ENCODE results near the gene ATP2B2.

Gene ATP2B2

DNA sequence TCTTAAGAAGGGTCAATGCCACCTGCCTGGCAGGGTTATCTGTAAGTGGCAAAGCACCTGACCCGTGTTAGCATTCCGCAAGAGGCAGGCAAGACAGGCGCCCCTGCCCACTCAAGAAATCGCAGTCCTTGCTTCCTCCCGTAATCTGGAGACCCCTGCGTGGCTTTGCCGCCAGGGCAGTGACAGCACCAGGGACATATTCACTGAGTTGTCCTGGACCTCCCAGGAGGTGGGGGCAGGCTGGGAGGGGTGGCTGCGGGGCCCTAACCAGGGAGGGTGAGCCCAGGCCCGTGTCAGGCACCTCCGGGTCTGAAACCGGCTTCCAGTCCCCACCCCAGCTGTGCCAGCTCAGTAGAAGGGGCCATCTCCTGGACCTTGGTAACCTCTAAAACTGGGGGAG lies 168.6 kb downstream of the ATP2B2 start:
- in situ Hi-C loops (cut with HindIII; ENCODE audit: low sequenced_read_pairs), result no loop called here

DNA sequence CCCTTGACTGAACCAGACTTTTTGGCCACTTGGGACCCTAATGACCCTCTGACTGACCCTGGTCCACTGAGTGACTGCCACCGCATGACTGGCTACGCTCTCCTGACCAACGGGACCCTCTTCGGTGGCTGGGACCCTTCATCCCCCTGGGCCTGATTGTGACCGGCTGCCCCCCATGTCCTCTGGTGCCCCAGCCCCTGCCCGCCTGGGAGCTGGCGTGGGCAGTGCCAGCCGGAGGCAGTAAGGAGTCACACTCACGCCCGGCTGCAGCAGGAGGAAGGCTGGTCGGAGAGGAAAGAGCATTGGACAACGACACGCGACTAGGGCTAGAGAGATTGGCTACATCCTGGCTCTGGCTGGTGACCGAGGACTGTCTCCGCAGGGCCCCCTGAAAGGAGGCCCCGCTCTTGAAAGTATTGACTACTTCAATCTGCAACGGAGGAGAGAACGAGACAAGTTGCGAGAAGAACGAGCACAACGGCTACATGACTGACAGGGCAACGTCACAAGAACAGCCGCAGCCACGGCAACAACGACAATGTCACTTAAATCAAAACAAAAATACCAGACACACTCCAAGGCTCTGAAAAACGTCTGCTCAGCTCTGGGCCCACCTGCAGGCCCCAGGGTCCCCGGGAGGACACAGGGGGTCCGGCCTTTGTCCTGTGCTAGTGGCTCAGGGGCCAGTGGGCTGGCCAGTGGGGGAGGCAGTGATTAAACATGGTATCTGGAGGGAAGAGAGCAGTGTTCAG lies 169.3 kb downstream of the ATP2B2 start:
- in situ Hi-C loops (cut with HindIII; ENCODE audit: low sequenced_read_pairs), result no loop called here

DNA sequence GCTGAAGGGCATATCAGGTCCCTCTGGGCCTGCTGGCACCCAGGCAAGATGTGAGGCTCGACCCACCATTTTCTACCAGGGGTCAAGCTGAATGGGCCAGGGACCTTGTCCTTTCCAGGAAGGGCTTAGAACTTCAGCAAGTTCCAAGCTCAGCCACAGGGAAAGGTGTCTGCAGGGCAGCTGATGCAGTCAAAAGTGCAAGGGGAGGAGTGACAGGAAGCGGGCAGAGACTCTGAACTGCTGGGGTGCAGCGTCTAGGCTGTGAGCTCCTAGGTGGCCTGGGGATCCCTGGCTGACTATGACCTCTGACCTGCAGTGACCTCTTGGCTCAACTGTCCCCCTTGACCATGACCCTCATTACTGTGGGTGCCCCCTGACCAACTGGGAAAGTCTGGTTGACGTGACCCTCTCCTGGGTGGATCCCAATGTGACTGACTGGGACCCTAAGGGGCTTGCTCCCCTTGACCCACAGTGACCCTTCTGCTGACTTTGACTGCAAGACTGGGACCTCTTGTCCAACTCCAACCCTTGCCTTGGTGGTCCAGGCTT lies 170.1 kb downstream of the ATP2B2 start:
- in situ Hi-C loops (cut with HindIII; ENCODE audit: low sequenced_read_pairs), result no loop called here

DNA sequence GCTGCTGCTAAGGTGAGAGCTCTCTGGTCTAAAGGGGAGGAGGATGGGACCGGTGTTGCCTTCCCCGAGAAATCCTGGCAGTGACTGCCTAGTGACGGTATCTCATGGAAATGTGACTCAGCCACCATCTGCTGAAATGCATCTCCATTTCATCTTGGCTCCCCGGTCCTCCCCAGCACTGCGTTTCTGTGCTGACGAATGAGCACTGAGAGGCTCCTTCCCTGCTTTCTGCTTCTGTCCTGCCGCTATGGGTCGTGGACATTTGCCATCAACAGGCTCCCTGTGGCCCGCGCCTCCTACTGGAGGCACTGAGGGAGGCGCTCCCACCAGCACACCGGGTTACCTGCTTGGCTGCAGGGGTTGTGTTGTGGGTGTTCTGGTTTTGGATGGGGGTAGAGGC lies 170.9 kb downstream of the ATP2B2 start:
- in situ Hi-C loops (cut with HindIII; ENCODE audit: low sequenced_read_pairs), result no loop called here

DNA sequence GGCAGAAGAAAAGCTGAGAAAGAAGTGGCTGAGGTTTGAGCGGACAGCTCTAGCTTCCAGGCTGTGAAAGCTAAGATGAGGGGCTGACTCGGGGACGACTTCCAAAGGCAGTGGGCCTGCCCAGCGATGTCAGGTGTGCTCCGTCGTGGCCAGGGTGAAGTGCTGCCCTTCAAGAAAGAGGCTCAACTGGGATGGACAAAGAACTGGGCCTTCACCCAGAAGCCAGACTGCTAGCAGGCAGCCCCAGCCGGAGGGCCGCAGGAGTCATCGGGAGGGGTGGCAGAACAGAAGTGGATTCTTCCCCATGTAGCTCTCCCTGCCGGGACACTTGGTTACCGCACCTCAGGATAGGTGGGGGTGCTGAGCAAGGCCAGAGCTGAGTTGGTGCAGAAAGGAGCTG lies 171.3 kb downstream of the ATP2B2 start:
- in situ Hi-C loops (cut with HindIII; ENCODE audit: low sequenced_read_pairs), result no loop called here

DNA sequence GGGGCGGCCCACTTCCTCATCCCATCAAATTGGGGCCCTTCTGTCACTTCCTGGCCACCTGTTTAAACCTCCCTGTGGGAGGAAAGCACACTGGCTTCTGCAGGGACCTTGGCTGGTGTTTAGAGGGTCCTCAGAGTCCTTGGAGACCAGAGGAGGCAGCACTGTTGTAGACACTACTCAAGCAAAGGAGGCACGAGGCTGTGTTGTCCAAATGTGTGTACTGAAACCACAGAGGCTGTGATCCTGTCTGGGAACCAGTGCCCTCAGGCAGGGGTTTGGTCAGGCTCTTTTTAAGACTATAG lies 172.1 kb downstream of the ATP2B2 start:
- in situ Hi-C loops (cut with HindIII; ENCODE audit: low sequenced_read_pairs), result no loop called here

DNA sequence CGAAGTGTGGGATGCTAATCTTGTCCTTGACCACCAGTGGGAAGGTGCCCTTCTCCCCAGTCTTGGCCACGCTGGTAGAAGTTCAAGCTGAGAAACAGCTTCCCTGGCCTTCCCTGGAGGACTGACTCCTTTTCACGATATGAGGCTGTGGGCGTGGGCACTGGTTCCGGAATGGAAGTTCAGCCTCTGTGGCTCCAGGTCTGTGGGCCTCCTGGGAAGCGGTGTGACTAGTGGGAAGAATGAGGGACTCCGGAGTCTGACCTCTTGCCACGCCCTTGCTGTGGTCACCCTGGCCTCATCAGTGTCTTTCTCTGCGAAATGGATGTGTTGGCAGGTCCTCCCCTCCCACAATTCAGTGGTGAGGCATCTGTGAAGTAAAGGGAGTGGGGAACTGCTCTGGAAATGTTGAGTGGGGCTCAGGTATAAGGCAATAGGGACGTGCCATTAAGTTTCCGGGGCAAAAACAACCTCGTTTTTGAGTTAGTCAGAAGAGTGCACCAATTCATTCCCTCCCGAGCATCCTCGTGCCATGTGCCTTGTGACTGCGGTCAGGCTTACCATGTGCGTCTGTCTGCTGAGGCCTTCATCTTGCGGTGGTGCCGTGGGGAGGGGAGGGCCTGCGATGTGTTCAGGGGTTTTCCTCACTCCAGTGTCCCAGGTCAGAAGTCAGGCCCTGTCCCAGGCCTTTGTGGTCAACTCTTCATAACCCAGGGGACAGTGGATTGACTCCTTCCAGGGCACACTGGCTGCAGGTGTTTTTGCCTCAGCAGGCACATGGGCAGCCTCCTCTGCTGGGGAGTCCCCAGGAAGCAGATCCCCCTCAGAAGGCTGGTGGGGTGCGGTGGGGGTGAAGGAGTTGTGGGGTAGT lies 172.7 kb downstream of the ATP2B2 start:
- in situ Hi-C loops (cut with HindIII; ENCODE audit: low sequenced_read_pairs), result no loop called here

DNA sequence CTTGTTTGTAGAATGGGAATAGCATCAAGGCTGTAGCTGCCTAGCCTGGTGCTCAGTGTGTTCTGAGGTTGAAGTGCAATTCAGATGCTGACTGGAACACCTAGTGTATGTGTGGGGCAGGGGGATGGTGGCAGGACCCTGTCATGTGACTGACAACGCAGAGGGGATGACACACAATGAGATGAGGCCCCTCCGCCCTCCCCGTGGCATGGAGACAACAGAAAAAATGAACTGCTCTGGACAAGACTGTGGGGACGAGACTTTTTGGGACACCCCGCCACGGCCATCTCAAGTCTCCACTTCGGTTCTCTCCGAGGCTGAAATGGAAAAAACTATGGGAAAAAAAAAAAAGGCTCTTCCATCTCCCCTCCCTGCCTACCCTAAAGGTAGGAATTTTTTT lies 174.1 kb downstream of the ATP2B2 start:
- in situ Hi-C loops (cut with HindIII; ENCODE audit: low sequenced_read_pairs), result no loop called here

DNA sequence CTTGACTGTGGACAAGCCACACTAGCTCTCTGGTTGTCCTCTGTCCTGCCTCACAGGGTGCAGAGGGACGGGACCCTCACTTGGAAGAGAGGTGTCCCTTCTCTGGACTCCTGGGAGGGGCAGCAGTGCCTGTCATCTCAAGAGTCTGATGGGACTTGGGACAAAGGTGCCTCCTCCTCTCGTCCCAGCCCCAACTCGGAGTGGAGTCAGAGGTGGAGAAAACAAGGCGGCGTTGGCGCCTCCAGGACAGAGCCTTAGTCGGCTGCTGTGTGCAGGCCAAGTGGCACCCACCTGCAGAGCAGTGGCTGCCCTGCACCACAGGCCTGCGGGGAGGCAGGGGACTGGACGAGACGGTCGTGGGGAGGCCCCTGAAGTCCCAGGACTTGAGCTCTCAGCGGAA lies 175.1 kb downstream of the ATP2B2 start:
- in situ Hi-C loops (cut with HindIII; ENCODE audit: low sequenced_read_pairs), result no loop called here

DNA sequence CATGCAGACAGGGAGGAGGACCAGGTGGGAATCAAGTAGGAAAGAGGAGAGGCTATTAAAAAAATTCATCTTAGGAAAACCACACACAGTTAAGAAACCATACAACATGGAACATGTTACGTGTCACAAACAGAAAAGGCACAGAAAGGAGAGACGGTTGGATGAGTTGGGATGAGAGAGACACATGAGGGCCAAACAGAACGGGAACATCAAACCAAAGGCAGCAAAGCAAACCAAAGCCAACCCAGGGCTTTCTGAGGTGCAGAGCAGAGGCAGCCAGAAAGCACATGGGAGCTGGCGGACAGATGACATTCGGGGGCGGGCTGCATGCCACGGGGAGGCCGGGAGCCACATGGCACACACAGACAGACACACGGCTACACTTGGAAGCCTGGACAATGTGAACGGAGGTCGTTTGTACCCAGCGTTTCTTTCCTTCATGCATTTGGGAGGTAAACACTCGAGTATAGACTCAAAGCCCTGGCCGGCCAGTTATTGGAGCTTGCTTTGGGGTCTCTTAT lies 175.8 kb downstream of the ATP2B2 start:
- in situ Hi-C loops (cut with HindIII; ENCODE audit: low sequenced_read_pairs), result no loop called here

DNA sequence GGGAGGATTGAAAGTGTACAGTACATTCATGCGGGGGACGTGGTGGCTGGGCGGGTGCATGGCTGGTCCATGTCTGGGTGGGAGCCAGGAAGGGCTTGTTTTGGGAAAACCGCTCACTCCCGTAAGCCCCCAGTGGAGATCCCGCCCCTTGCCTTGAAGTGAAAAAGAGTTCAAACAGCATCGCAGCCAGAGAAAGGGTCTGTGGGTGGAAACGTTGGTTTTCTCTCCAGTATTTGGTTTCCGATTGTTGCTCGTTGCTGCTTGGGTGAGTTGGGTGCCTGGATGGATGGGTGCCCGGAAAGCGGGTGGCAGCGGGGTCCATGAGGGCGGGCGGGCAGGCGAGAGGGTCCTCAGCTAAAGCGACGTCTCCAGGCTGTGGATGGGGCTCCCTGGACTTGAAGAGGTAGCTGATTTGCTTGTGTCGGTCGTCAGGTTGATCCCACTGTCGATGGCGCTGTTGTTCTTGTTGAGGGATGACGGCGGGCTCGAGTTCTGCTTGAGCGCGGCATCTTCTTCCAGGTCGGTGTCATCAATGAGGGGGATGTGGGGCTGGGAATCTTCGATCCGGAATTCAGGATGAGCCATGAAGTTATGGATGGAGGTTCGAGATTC lies 176.8 kb downstream of the ATP2B2 start:
- in situ Hi-C loops (cut with HindIII; ENCODE audit: low sequenced_read_pairs), result no loop called here

DNA sequence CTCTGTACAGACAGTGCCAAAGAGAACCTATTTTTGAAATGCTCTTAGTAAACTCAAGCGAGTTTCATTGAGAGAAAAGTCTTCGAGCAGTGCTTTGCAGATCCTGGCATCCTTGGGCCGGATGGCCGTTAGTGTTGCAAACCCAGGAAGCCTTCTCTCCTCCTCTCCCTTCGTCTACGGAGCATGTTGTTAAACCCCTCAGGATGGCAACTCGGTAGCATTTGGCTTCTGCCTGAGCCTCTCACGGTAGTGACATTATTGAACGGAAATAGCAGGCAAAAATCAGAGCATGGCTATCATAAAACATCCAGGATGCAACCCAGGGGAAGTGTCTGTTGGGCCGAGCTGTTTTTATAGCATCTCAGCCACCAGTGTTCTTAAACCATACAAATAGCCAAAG lies 177.8 kb downstream of the ATP2B2 start:
- in situ Hi-C loops (cut with HindIII; ENCODE audit: low sequenced_read_pairs), result no loop called here

DNA sequence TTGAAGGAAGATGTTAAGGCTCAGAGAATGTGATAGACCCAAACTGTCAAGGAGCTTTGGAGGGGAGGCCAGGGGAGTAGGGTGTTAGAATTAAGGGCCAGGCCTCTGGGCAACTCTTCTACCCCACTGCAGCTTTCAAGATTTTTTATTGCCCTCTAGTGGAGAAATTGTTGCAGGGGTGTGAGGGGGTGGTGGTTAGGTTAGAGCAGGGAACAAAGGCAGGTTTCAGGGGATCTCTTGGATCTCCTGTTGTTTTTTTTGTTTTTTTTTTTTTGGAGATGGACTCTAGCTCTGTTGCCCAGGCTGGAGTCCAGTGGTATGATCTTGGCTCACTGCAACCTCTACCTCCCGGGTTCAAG lies 183.1 kb downstream of the ATP2B2 start:
- in situ Hi-C loops (cut with HindIII; ENCODE audit: low sequenced_read_pairs), result no loop called here

DNA sequence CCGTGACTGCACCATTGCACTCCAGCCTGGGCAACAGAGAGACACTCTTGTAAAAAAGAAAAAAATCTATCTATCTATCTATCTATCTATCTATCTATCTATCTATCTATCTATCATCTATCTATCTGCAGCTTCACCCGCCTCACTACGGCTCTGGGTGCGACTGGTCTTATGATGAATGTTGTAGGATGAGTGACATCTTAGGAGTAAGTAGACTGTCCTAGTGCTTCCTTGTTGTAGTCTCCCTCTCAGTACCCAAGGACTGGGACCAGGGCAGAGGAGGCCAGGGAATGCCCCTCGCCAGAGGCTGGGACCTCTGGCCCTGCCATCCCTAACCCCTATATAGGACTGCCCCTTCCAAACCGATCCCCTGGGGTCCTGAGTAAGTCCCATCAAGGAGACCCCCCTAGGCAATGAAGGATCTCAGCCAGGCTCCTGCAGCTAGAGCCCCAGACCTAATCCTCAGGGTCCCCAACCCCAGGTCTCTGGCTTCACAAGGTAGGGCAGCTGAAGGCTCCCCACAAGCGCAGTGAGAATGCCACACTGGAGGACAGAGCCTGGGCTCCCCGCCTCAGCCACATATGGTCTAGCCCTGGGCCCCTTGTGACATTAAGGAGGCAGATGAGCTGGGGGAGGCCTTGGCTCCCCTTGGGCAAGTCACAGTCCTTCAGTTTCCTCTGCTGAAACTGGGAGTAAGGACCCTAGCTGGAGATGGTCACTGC lies 183.6 kb downstream of the ATP2B2 start:
- in situ Hi-C loops (cut with HindIII; ENCODE audit: low sequenced_read_pairs), result no loop called here

DNA sequence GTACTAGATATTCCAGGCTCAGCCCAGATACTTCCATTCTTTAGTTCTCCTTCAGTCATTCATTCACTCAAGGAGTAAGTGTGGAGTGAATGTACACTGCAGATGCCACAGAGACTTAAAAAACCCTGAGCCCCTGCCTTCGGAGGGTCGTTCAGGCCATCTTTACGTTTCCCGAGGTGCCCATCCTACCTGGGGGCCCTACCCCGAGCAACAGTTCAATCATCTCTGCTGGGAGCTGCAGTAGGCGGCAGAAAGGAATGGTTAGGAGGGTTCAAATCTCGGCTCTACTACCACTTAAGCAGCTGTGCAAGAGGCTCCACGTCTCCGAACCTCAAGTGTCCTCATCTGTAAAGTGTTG lies 185.1 kb downstream of the ATP2B2 start:
- in situ Hi-C loops (cut with HindIII; ENCODE audit: low sequenced_read_pairs), result no loop called here

DNA sequence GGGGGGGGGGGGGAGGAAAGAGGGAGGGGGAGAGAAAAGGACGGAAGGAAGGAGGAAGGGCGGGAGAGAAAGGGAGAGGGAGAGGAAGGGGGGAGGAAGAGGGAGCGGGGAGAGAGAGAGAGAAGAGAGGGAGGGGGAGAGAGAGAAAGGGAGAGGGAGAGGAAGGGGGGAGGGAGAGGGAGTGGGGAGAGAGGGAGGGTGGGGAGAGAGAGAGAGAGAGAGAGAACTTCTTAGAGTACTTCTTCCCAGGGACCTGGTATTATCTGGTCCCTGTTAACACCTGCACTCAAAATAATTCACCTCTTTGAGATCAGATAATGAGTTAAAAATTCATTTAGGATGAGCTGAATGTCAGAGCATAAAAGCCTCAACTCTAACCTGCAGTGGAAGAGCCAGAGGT lies 185.6 kb downstream of the ATP2B2 start:
- in situ Hi-C loops (cut with HindIII; ENCODE audit: low sequenced_read_pairs), result no loop called here

DNA sequence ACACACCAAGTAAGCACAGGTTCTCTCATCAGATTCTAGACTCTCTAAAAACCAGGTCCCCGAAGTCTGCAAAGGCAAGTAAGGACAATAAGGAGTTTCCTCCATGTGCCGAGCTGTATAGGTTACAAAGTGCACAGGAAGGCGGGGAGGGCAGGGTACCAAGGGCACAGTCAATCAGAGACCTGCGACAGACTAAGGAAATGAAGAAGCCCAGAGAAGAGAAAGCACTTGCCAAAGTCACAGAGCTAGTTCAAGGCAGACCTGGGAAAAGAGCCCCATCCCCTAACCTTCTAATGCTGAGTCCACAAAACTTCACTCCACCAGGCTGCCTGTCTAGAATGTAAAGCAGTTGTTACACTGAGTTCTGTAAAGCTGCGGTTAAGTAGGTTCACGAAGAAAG lies 186.1 kb downstream of the ATP2B2 start:
- in situ Hi-C loops (cut with HindIII; ENCODE audit: low sequenced_read_pairs), result no loop called here

DNA sequence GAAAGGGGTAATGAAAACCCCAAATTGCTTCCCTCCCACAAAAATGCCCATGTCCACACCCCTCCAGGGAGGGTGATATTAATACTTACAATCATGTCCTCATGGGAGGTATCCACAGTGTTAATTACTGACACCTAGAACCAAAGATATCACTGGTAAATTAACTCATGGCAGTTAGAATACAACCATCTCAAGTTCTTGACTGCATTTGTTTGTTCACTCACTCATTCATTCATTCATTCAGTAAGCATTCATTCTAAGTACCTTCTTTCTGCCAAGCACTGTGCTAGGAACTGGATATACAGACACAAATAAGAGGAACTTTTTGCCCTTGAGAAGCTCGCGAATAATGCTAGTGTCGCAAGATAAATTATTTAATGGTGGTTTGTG lies 187.4 kb downstream of the ATP2B2 start:
- in situ Hi-C loops (cut with HindIII; ENCODE audit: low sequenced_read_pairs), result no loop called here

DNA sequence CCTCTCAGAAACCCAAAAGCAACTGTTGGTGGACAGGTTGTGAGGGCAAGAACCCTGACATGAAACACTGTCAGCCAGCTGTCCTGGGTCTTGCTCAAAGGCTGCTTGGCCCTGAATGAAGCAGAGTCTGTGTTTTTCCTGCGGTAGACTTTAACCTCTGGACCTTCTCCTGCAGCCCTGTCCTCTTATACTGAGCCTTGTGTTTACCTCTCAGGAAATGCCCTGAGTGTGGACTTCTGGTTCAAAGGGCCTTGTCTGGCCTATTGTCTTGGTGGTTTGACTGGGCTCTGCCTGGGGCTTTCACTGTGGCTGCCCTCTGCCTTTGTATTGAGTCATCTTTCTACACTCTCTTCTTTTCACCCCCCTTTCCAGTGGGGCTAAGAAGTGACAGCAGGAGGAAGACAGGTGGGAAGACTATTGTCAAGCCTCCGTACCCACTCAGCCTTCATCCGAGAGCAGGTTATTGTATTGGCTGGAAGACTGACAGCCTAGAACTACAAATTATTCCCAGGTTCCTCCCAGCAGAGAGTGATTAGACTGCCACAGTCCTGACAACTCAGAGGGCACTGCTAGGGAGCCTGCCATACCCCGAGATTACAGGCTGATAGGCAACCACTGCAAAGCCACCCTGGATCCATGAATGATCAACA lies 187.9 kb downstream of the ATP2B2 start:
- in situ Hi-C loops (cut with HindIII; ENCODE audit: low sequenced_read_pairs), result no loop called here

DNA sequence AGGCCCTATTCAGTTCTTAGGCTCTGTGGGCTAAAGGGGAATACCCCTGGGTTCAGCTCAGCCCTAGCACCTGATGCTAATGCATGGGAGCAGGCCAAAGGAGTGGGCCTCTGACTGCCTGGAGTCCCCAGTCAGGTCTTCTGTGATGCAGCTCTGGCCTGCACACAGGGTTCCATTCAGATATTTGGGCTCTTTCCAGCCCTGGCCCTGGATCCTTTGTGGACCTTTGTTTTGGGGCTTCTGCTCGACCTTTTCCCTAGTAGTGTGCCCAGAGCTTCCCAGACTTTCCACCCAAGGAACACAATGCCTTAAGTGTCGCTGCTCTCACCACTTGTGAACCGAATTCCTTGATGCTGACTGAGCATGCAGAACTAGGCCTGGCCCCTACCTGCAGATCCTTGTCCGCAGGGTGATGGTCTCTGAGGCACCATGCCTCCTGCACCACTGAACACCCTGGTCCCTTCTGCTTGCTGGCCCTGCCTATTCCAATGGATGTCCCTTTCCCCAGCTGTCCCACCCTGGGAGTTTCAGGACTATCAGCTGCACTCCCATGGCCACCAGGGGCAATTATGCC lies 189.5 kb downstream of the ATP2B2 start:
- in situ Hi-C loops (cut with HindIII; ENCODE audit: low sequenced_read_pairs), result no loop called here
